GM12878 (cell line): ENCODE data around the gene ODC1.

Experiments
- CEBPB ChIP-seq, 2 experiments: fragments of 150-350 bp in 1 of 2; IDR thresholded peaks; 2 replicates each; pipeline ENCODE4 v1.6.1; 2012 to 2014; ENCODE audit warnings: low read depth in 2 of 2, low read length in 2 of 2, borderline replicate concordance in 1 of 2, inconsistent platforms in 1 of 2
- CTCF ChIP-seq, 3 experiments: IDR thresholded peaks in 2 of 3; conservative IDR thresholded peaks in 1 of 3; 2 replicates each; pipeline ENCODE4 v1.5.1; 2011; ENCODE audit warnings: low read depth in 3 of 3, low read length in 3 of 3, mild to moderate bottlenecking in 3 of 3, control low read depth in 2 of 3, moderate library complexity in 2 of 3, inconsistent platforms in 1 of 3, mixed read lengths in 1 of 3; ENCODE audit not compliant: control insufficient read depth in 2 of 3, insufficient read depth in 1 of 3; ENCODE audit errors: extremely low read depth in 1 of 3
- EP300 ChIP-seq, 2 experiments: fragments of 150-350 bp in 1 of 2; IDR thresholded peaks; 2 replicates each; pipeline ENCODE4 v1.6.1; 2011 to 2012; ENCODE audit warnings: low read depth in 2 of 2, low read length in 2 of 2, borderline replicate concordance in 1 of 2, improper control_type of control experiment in 1 of 2, inconsistent platforms in 1 of 2; ENCODE audit not compliant: control insufficient read depth in 1 of 2
- ETV6 ChIP-seq, 2 experiments: fragments of 450-650 bp in 1 of 2; IDR thresholded peaks in 1 of 2; conservative IDR thresholded peaks in 1 of 2; 2 replicates each; pipeline ENCODE4 v1.6.1; 2014; ENCODE audit warnings: antibody characterized with exemption in 1 of 2, borderline replicate concordance in 1 of 2, low read depth in 1 of 2, mild to moderate bottlenecking in 1 of 2, moderate library complexity in 1 of 2
- EZH2 ChIP-seq: IDR thresholded peaks from 2 replicates; pipeline ENCODE4 v1.6.1; 2012; ENCODE audit warnings: low read depth, mild to moderate bottlenecking, control low read depth, inconsistent platforms, low read length, borderline replicate concordance; ENCODE audit not compliant: control insufficient read depth
- FOXK2 ChIP-seq: fragments of 450-650 bp; IDR thresholded peaks from 2 replicates; pipeline ENCODE4 v1.6.1; 2017; ENCODE audit warnings: mild to moderate bottlenecking, moderate library complexity
- MXI1 ChIP-seq: fragments of 150-350 bp; IDR thresholded peaks from 2 replicates; pipeline ENCODE4 v1.6.1; 2011; ENCODE audit warnings: low read depth, mild to moderate bottlenecking, inconsistent platforms, low read length, improper control_type of control experiment
- NFIC ChIP-seq: IDR thresholded peaks from 2 replicates; pipeline ENCODE4 v1.6.1; 2012; ENCODE audit warnings: low read depth, mild to moderate bottlenecking, inconsistent platforms, low read length, moderate library complexity
- POLR2A ChIP-seq: IDR thresholded peaks from 2 replicates; pipeline ENCODE4 v1.6.1; 2011; ENCODE audit warnings: low read depth, mild to moderate bottlenecking, low read length
- TCF7 ChIP-seq: IDR thresholded peaks from 2 replicates; pipeline ENCODE4 v1.6.1; 2014; ENCODE audit warnings: antibody characterized with exemption, borderline replicate concordance
- TF ChIP-seq, protein P1 (sequence below): fragments of 450-650 bp; formaldehyde crosslinking; IDR thresholded peaks from 2 replicates; pipeline ENCODE4 v1.4.0; 2022; ENCODE audit warnings: mild to moderate bottlenecking, moderate library complexity
- TF ChIP-seq, protein P2 (sequence below): IDR thresholded peaks from 2 replicates; pipeline ENCODE4 v1.6.1; 2011; ENCODE audit warnings: low read depth, low read length, improper control_type of control experiment, borderline replicate concordance

GRCh38 chr2:10469301-10469700, 21.2 kb upstream of the ODC1 start:
- no peak for TF ChIP-seq CTCF (IDR thresholded peaks at IDR 0.05 in 2 of 3, conservative IDR thresholded peaks at IDR 0.05 in 1 of 3; ENCODE audit: control insufficient read depth in 2 of 3, extremely low read depth in 1 of 3, insufficient read depth in 1 of 3, low read depth in 3 of 3, low read length in 3 of 3)
- TF ChIP-seq EZH2 = no peak
- TF ChIP-seq, protein P1, sequence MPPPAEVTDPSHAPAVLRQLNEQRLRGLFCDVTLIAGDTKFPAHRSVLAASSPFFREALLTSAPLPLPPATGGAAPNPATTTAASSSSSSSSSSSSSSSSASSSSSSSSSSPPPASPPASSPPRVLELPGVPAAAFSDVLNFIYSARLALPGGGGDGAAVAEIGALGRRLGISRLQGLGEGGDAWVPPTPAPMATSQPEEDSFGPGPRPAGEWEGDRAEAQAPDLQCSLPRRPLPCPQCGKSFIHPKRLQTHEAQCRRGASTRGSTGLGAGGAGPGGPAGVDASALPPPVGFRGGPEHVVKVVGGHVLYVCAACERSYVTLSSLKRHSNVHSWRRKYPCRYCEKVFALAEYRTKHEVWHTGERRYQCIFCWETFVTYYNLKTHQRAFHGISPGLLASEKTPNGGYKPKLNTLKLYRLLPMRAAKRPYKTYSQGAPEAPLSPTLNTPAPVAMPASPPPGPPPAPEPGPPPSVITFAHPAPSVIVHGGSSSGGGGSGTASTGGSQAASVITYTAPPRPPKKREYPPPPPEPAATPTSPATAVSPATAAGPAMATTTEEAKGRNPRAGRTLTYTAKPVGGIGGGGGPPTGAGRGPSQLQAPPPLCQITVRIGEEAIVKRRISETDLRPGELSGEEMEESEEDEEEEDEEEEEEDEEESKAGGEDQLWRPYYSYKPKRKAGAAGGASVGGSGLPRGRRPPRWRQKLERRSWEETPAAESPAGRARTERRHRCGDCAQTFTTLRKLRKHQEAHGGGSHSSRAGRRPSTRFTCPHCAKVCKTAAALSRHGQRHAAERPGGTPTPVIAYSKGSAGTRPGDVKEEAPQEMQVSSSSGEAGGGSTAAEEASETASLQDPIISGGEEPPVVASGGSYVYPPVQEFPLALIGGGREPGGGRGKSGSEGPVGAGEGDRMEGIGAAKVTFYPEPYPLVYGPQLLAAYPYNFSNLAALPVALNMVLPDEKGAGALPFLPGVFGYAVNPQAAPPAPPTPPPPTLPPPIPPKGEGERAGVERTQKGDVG (CRISPR knock-in tag) = no peak
- TF ChIP-seq TCF7 = no peak
- no peak for TF ChIP-seq FOXK2
- TF ChIP-seq POLR2A = no peak
- TF ChIP-seq, protein P2, sequence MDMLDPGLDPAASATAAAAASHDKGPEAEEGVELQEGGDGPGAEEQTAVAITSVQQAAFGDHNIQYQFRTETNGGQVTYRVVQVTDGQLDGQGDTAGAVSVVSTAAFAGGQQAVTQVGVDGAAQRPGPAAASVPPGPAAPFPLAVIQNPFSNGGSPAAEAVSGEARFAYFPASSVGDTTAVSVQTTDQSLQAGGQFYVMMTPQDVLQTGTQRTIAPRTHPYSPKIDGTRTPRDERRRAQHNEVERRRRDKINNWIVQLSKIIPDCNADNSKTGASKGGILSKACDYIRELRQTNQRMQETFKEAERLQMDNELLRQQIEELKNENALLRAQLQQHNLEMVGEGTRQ = no peak
- no peak for TF ChIP-seq ETV6 (conservative IDR thresholded peaks at IDR 0.05 in 1 of 2, IDR thresholded peaks at IDR 0.05 in 1 of 2; ENCODE audit: borderline replicate concordance in 1 of 2, low read depth in 1 of 2)
- no peak for TF ChIP-seq MXI1
- no peak for TF ChIP-seq NFIC
- TF ChIP-seq EP300 (IDR thresholded peaks at IDR 0.05; ENCODE audit: borderline replicate concordance in 1 of 2, control insufficient read depth in 1 of 2, low read depth in 2 of 2, low read length in 2 of 2) = no peak
- TF ChIP-seq CEBPB (IDR thresholded peaks at IDR 0.05; ENCODE audit: borderline replicate concordance in 1 of 2, low read depth in 2 of 2, low read length in 2 of 2) = no peak
